Measurements from ENCODE around the gene AKAIN1. TPM values are rescaled to one million over a fixed set of nuclear protein-coding genes. Genes with fewer than 3 reads are reported as not detected.

The AKAIN1 gene
- total and polyA plus RNA-seq, 2 of the 8 experiments (the other 6 are each of a cell fraction or from before 2014, with no cell fraction given): not detected

GRCh38 chr18:5145168-5145825 lies 51.8 kb downstream of the AKAIN1 start:
- Histone ChIP-seq H3K23ac (ENCODE audit: insufficient read length) (no peak overlapping the region), H2BK12ac (ENCODE audit: low read depth, low read length) (no peak overlapping the region), H3K27me3 (replicated peaks in 1 of 4; ENCODE audit: control insufficient read depth in 3 of 4, extremely low read depth in 1 of 4, insufficient read depth in 3 of 4, low read length in 3 of 4) (no peaks in the 10 kb centered on the region), H3K4me1 (replicated peaks in 1 of 4; ENCODE audit: control insufficient read depth in 3 of 4, insufficient read depth in 4 of 4, low read length in 3 of 4) (no peaks in the 10 kb centered on the region), H3K79me1 (ENCODE audit: low read depth, low read length) (no peaks in the 10 kb centered on the region), H2AFZ (ENCODE audit: low read length) (0 out of 2 replicates have a peak overlapping the region, but pooled peaks have one; percentile 24), H3K27ac (ENCODE audit: low read depth, low read length) (no peak overlapping the region), H2BK5ac (ENCODE audit: low read depth, low read length) (no peak overlapping the region), H4K91ac (replicated peaks; ENCODE audit: insufficient read length, low read length) (no peak overlapping the region), H3K9ac (replicated peaks in 1 of 4; ENCODE audit: extremely low read depth in 1 of 4, low read depth in 3 of 4, low read length in 3 of 4) (no peak overlapping the region), H3K14ac (ENCODE audit: insufficient read length) (no peak overlapping the region), H3K79me2 (ENCODE audit: control insufficient read depth in 1 of 2, insufficient read depth in 2 of 2, low read length in 2 of 2) (no peaks in the 10 kb centered on the region), H3K36me3 (ENCODE audit: control insufficient read depth in 2 of 4, insufficient read depth in 4 of 4, low read length in 3 of 4) (no peaks in the 10 kb centered on the region), H3K4ac (replicated peaks; ENCODE audit: insufficient read length, low read depth, low read length) (no peak overlapping the region), H3K4me3 (ENCODE audit: extremely low read depth in 1 of 4, insufficient read depth in 2 of 4, low read depth in 3 of 4, low read length in 4 of 4) (no peak overlapping the region), H2AK5ac (ENCODE audit: low read depth, low read length) (no peak overlapping the region), H3K4me2 (ENCODE audit: insufficient read depth in 1 of 2, low read depth in 2 of 2, low read length in 2 of 2) (no peak overlapping the region), H3K56ac (replicated peaks; ENCODE audit: insufficient read length, low read depth, low read length) (no peak overlapping the region), H4K20me1 (replicated peaks in 1 of 2; ENCODE audit: control insufficient read depth in 1 of 2, insufficient read depth in 2 of 2, low read length in 2 of 2) (no peaks in the 10 kb centered on the region), H2BK20ac (ENCODE audit: low read length) (no peak overlapping the region), H4K8ac (ENCODE audit: extremely low read depth, insufficient read depth, low read length) (no peak overlapping the region), H2BK120ac (replicated peaks; ENCODE audit: low read depth, low read length) (no peak overlapping the region), H3K18ac (ENCODE audit: extremely low read depth, low read length) (no peak overlapping the region), H3K9me3 (ENCODE audit: insufficient read depth in 2 of 2, low read depth in 1 of 2, low read length in 1 of 2) (no peaks in the 10 kb centered on the region), H4K5ac (ENCODE audit: insufficient read length, low read depth, low read length) (no peak overlapping the region), H3K23me2 (ENCODE audit: low read depth, low read length) (no peaks in the 10 kb centered on the region), H2BK15ac (ENCODE audit: low read length) (no peak overlapping the region)
- no peak for FAIRE-seq
- CTCF ChIA-PET (ENCODE audit: partially characterized antibody): no interaction called here
- DNase-seq (ENCODE audit: low read depth in 1 of 2, low spot score in 2 of 2): no peak
- whole genome bisulfite sequencing, 2 experiments (ENCODE audit: extremely low coverage in 1 of 2, insufficient coverage in 1 of 2, insufficient read length in 1 of 2, insufficient replicate concordance in 2 of 2, low coverage in 1 of 2, low lambda C conversion rate in 2 of 2, missing lambda C conversion rate in 1 of 2): 92% methylated on average over 10 of the region's 10 CpGs; no CpG with 5 or more reads in 1 of the 2 experiments
- POLR2A ChIA-PET (ENCODE audit: partially characterized antibody): no interaction called here
- no peak for TF ChIP-seq BACH1 (IDR thresholded peaks at IDR 0.05; ENCODE audit: low read length)
- TF ChIP-seq CHD1 (IDR thresholded peaks at IDR 0.05; ENCODE audit: low read depth, low read length): no peak
- no peak for TF ChIP-seq POLR2AphosphoS5 (IDR thresholded peaks at IDR 0.05; ENCODE audit: low read depth, low read length)
